HG03108 (cell line): Measurements from ENCODE around the gene CCNL1.
A peak's percentile ranks its signal among the peaks of the same experiment; 100 is the strongest.
"Not testable (repeated sequence)": the region's sequence is repeated elsewhere in the genome, so short reads cannot be mapped to it uniquely, and the experiment has no call there.

ENCODE experiments used
- ATAC-seq: cut with Tn5 transposase; IDR thresholded peaks from one replicate; pipeline ENCODE4 v1.9.1; 2021; ENCODE audit warnings: moderate library complexity; ENCODE audit not compliant: unreplicated experiment

The CCNL1 gene

DNA sequence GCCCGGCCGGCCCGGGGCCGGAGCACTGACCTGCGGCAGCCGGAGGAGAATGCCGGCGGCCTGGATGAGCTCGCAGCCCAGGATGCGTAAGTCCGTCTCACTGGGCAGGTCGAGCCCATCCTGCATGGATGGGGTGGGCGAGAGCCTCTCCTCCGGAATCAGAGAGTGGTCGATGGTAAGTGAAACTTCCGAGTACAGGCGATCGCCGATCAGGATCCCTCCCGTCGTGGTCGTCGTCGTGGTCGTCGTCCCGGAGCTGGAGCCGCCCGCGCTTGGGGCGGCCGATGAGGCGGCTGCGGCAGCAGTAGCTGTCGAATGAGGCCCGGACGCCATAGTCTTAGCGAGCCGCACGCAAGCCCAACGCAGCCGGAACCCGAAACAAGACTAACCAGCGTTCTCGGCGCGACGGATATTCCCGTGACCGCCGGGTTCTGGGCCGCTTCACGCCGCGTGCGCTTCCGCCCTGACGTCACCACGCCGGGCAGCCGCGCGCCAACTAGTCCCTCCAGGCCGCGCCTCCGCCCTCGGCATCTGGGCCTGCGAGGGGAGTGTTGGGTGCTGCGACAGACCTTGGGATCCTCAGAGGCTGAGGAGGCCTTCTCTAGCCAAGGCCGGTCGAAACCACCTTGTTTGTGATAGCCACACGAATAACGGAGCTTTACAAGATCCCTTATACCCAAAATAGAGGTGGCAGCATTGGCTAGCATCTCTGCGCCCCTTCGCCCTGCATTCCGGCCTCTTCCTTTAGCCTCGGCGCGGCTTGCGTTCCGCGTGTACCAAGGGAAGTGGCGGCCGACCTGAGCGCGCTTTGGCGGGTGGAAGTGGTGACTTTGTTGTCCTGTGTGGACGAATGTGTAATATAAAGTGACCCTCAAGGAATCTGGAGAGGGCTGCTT, at the start of gene CCNL1:
TSS of gene CCNL1 (minus strand) at position 386 of the 896 bp plus-strand sequence. CDS start at position 333, 53 bp downstream.
- peak; percentile 79 for ATAC-seq

DNA sequence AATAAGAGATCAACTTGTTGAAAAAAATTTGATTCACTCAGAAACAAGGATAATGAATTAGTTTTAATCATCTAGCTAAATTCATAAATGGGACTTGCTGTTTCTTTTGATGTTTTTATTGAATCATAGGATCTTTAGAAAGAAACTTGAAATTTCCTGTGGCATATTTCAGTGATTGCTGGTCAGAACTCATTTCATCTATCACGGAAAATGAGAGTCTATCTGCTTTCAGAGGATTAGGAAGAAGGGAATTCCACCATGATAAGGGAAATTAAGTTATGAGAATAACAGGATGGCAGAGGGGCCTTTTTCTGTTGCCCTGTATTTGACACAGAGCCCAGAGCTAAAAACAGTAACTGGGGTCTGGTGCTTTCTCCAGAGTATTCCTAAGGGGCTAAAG, 44.9 kb upstream of the CCNL1 start:
- no peak for ATAC-seq

GRCh38 chr3:157204431-157204830, 44.5 kb upstream of the CCNL1 start:
- no peak for ATAC-seq

- no peak for ATAC-seq
Observed at GRCh38 chr3:157201648-157202278, 41.8 kb upstream of the CCNL1 start.

GRCh38 chr3:157199841-157200240, 39.9 kb upstream of the CCNL1 start:
- ATAC-seq, result no peak

DNA sequence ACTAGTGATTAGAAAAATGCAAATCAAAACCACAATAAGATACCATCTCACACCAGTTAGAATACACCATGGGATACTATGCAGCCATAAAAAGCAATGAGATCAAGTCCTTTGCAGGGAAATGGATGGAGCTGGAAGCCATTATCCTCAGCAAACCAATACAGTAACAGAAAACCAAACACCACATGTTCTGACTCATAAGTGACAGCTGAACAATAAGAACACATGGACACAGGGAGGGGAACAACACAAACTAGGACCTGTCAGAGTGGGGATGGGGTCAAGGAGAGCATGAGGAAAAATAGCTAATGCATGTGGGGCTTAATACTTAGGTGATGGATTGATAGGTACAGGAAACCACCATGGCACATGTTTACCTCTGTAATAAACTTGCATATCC, 36.0 kb upstream of the CCNL1 start:
- no peak for ATAC-seq

DNA sequence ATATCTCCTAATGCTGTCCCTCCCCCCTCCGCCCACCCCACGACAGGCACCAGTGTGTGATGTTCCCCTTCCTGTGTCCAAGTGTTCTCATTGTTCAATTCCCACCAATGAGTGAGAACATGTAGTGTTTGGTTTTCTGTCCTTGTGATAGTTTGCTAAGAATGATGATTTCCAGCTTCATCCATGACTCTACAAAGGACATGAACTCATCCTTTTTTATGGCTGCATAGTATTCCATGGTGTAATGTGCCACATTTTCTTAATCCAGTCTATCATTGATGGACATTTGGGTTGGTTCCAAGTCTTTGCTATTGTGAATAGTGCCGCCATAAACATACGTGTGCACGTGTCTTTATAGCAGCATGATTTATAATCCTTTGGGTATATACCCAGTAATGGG, 31.2 kb upstream of the CCNL1 start:
- not testable (repeated sequence) for ATAC-seq

- ATAC-seq, result no peak
Observed at GRCh38 chr3:157190380-157190872, 30.5 kb upstream of the CCNL1 start.

DNA sequence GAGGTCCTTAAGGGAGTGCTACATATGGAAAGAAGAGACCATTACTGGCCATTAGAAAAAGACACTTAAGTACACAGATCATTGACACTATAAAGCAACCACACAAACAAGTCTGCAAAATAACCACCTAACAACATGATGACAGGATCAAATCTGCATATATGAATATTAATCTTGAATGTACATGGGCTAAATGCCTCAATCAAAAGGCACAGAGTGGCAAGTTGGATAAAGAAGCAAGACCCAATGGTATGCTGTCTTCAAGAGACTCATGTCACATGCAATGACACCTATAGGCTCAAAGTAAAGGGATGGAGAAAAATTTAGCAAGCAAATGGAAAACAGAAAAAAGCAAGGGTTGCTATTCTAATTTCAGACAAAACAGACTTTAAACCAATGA, 28.4 kb upstream of the CCNL1 start:
- no peak for ATAC-seq

- ATAC-seq, result no peak
Observed at GRCh38 chr3:157182879-157183278, 22.9 kb upstream of the CCNL1 start.

GRCh38 chr3:157180262-157180661, 20.3 kb upstream of the CCNL1 start:
- no peak for ATAC-seq

- ATAC-seq, result no peak
Observed at GRCh38 chr3:157179365-157179803, 19.4 kb upstream of the CCNL1 start.

- not testable (repeated sequence) for ATAC-seq
Observed at GRCh38 chr3:157178503-157179364, 18.8 kb upstream of the CCNL1 start.

- not testable (repeated sequence) for ATAC-seq
Observed at GRCh38 chr3:157177801-157178453, 18.0 kb upstream of the CCNL1 start.

GRCh38 chr3:157176934-157177333, 17.0 kb upstream of the CCNL1 start:
- ATAC-seq, result no peak

DNA sequence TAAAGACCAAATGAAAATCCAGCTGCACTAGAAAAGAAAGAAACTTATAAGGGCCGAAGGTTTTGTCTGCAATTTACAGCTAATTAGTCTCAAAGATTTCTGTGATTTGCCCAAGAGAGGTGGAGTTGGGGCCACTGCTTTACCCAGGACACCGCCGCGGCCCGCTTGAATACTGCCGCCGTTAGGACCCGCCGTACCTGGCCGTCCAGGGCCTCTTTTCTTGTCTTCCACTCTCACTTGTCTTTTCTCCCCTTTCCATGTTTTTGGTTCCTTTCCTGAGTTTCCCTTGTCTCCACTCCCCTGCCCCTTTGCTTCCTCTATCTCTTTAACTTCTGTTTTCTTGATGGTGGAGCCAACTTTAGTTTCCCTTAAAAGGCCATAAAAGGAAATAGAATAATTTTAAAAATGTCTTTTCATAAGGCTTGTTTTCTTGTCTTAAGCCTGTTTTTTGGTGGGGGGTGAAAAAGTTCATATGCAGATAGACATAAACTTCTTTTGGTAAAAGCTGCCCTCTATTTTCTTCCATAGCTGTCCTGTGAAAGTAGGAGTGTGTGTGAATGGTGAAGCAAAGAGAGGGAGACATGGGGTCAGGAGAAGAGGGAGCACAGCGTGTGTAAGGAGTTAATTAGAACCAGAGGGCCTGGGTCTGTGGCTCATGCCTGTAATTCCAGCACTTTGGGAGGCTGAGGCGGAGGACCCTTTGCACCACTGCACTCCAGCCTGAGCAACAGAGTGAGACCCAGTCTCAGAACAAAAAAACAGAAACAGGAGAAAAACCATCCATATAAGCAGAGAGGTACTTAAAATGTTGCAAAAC, 16.0 kb upstream of the CCNL1 start:
- no peak for ATAC-seq

GRCh38 chr3:157174649-157175498, 14.9 kb upstream of the CCNL1 start:
- peak; percentile 95 for ATAC-seq

- no peak for ATAC-seq
Observed at GRCh38 chr3:157174290-157174648, 14.3 kb upstream of the CCNL1 start.

- ATAC-seq, result not testable (repeated sequence)
Observed at GRCh38 chr3:157173343-157173742, 13.4 kb upstream of the CCNL1 start.
